Ishikawa (cell line): Measurements from ENCODE around the gene ANKS6.

Source experiments
- CEBPB ChIP-seq: IDR thresholded peaks from 2 replicates; pipeline ENCODE4 v1.6.1; 2012
- TAF1 ChIP-seq: IDR thresholded peaks from 2 replicates; pipeline ENCODE4 v1.6.1; 2012; ENCODE audit warnings: low read depth, mild to moderate bottlenecking
- TF ChIP-seq, protein P1 (sequence below): IDR thresholded peaks from 2 replicates; pipeline ENCODE4 v1.6.1; 2012; ENCODE audit warnings: low read depth, mild to moderate bottlenecking

DNA sequence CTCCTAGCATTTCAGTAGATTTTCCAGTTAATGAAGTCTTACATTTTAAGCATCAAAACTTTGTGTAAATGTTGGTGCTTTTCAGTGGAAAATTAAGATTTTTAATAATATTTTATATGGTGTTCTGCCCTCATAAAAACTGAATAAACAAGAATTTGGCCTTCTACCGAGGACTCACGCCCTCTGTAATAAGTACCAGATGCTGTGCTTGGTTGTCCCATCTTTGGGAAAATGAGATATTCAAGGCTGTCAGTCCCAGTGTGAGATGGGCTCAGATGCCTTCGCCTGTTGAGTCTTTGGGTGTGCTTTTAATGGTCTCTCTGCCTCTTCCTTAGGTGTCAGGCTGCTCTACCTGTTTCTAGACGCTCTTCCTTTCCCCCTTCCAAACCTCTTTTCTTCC is 39.9 kb upstream of the ANKS6 start:
- TF ChIP-seq CEBPB (no peak), TAF1 (no peak)
- TF ChIP-seq, protein P1, sequence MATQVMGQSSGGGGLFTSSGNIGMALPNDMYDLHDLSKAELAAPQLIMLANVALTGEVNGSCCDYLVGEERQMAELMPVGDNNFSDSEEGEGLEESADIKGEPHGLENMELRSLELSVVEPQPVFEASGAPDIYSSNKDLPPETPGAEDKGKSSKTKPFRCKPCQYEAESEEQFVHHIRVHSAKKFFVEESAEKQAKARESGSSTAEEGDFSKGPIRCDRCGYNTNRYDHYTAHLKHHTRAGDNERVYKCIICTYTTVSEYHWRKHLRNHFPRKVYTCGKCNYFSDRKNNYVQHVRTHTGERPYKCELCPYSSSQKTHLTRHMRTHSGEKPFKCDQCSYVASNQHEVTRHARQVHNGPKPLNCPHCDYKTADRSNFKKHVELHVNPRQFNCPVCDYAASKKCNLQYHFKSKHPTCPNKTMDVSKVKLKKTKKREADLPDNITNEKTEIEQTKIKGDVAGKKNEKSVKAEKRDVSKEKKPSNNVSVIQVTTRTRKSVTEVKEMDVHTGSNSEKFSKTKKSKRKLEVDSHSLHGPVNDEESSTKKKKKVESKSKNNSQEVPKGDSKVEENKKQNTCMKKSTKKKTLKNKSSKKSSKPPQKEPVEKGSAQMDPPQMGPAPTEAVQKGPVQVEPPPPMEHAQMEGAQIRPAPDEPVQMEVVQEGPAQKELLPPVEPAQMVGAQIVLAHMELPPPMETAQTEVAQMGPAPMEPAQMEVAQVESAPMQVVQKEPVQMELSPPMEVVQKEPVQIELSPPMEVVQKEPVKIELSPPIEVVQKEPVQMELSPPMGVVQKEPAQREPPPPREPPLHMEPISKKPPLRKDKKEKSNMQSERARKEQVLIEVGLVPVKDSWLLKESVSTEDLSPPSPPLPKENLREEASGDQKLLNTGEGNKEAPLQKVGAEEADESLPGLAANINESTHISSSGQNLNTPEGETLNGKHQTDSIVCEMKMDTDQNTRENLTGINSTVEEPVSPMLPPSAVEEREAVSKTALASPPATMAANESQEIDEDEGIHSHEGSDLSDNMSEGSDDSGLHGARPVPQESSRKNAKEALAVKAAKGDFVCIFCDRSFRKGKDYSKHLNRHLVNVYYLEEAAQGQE = no peak
